Left renal cortex interstitium (tissue), 4 donors: ENCODE data around the gene ACOT7. TPM values are rescaled to one million over a fixed set of nuclear protein-coding genes. Genes with fewer than 3 reads are reported as not detected.

Source experiments
- polyA plus RNA-seq, 4 donors: library from polyadenylated mRNA; unstranded; fragments of 120-200 nt; gene quantifications; one replicate each; pipeline ENCODE4 v1.2.1, GENCODE V29; 2013; ENCODE audit not compliant: insufficient read length in 4 of 4

ACOT7 gene
- polyA plus RNA-seq, 4 donors: 27.8 to 38.4 (median 33.3) TPM

Other genes with a start within 250 kb of the ACOT7 start
- gene CHD5, start 213.4 kb downstream of the ACOT7 start, polyA plus RNA-seq: under 1 TPM; 0.22 to 0.82 (median 0.30) TPM
- 100 to 1,000 TPM; 502 to 677 (median 612) TPM for gene RPL22, start 194.2 kb downstream of the ACOT7 start, polyA plus RNA-seq
- gene RNF207, start 187.6 kb downstream of the ACOT7 start, polyA plus RNA-seq: 10 to 100 TPM; 17.0 to 64.1 (median 33.7) TPM
- gene ICMT, start 157.8 kb downstream of the ACOT7 start, polyA plus RNA-seq: 10 to 100 TPM; 59.7 to 61.2 (median 60.3) TPM
- gene HES3, start 149.6 kb downstream of the ACOT7 start, polyA plus RNA-seq: not detected
- 10 to 100 TPM in 1 of 4 donors, 1 to 10 TPM in 3; 6.0 to 10.2 (median 8.1) TPM for gene GPR153, start 132.7 kb downstream of the ACOT7 start, polyA plus RNA-seq
- under 1 TPM; 0.23 to 0.84 (median 0.39) TPM for gene HES2, start 26.2 kb upstream of the ACOT7 start, polyA plus RNA-seq
- 10 to 100 TPM; 14.0 to 26.5 (median 20.6) TPM for gene ESPN, start 31.0 kb upstream of the ACOT7 start, polyA plus RNA-seq
- 10 to 100 TPM in 2 of 4 donors, 1 to 10 TPM in 2; 7.0 to 25.9 (median 17.6) TPM for gene TNFRSF25, start 72.4 kb upstream of the ACOT7 start, polyA plus RNA-seq
- 10 to 100 TPM; 10.7 to 27.3 (median 19.9) TPM for gene PLEKHG5, start 97.9 kb upstream of the ACOT7 start, polyA plus RNA-seq
- 10 to 100 TPM; 11.9 to 27.5 (median 19.9) TPM for gene NOL9, start 160.7 kb upstream of the ACOT7 start, polyA plus RNA-seq
- gene TAS1R1, start 161.5 kb upstream of the ACOT7 start, polyA plus RNA-seq: under 1 TPM in 3 of 4 donors, not detected in 1; 0.05 to 0.11 (median 0.10) TPM
- 10 to 100 TPM; 27.9 to 42.0 (median 35.7) TPM for gene ZBTB48, start 186.2 kb upstream of the ACOT7 start, polyA plus RNA-seq
- gene KLHL21, start 209.1 kb upstream of the ACOT7 start, polyA plus RNA-seq: 10 to 100 TPM; 13.3 to 19.2 (median 16.8) TPM
- 10 to 100 TPM; 21.6 to 28.3 (median 26.1) TPM for gene PHF13, start 220.0 kb upstream of the ACOT7 start, polyA plus RNA-seq
- 10 to 100 TPM; 18.6 to 29.8 (median 20.5) TPM for gene THAP3, start 231.1 kb upstream of the ACOT7 start, polyA plus RNA-seq